ENCODE measurements around the gene KRTAP10-1. TPM values are rescaled to one million over a fixed set of nuclear protein-coding genes. Genes with fewer than 3 reads are reported as not detected.

KRTAP10-1 gene
- total RNA-seq, 2 experiments from 2014 or later: 0.13 TPM; not detected in 1

DNA sequence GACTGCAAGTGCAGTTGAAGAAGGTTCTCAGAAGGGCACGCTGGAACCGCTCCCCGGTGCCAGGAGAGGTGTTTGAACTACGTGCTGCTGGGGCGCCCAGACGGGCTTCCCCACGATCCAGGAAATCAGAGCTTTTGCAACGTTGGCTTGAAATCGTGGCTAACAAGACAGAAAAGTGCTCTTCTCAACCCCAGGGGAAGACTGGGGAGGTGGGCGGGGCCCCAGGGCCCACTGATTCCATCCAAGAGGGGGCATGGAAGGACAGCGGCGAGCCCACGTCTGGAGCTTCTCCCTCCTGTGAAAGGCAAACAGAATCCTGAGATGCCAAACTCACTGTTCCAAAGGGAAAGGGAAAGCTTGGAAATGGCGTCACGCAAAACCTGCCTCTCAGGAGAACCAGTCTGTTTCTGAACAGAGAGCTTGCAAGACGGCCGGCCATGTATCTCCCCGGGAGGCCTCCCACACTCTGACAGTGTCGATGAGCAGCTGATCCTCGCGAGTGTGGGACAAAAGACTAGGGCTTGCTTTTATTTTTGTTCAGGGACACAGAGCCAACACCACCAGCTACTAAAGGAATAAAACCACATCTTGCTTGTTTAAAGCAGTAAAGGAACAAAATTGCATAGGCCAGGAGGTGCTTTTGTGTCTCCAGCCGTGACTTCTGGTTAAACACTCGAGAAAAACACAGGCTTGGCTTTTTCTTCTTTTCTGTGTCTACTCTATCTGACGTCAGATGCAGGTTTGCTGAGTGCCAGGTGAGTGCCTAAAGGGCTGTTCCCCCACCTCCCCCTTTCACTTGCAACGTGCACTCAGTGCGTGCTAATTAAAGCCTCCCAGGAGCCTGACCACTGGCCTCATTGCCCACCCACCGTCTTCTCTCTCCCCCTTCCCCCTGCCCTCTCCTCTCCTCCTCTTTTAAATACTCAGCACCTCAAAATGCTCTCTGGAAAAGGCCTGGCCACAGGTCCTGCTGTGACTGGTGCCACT is 43.1 kb downstream of the KRTAP10-1 start:
- Histone ChIP-seq H3K79me2 (ENCODE audit: insufficient read depth, low read depth, low read length) (no peaks in the 10 kb centered on the region), H3K27ac (ENCODE audit: low read depth, low read length, poor library complexity, severe bottlenecking) (no peak overlapping the region), H4K20me1 (ENCODE audit: insufficient read depth, low read length) (no peaks in the 10 kb centered on the region), H3K9me3 (ENCODE audit: low read length) (no peaks in the 10 kb centered on the region), H3K4me3 (ENCODE audit: low read depth, low read length, poor library complexity, severe bottlenecking) (no peak overlapping the region), H2AFZ (ENCODE audit: low read length) (no peak overlapping the region), H3K4me1 (ENCODE audit: insufficient read depth, low read length, poor library complexity, severe bottlenecking) (no peaks in the 10 kb centered on the region), H3K9me2 (ENCODE audit: insufficient read depth, low read length) (no peaks in the 10 kb centered on the region), H3K4me2 (ENCODE audit: low read length) (no peak overlapping the region), H3K36me3 (ENCODE audit: insufficient read depth, low read length) (no peaks in the 10 kb centered on the region)
- ChIA-PET CTCF (ENCODE audit: unreplicated experiment) (no interaction called here), POLR2A (no interaction called here)
- intact Hi-C loops (cut with micrococcal nuclease; ENCODE audit: unreplicated experiment): no loop called here
- BruUV-seq (replicated peaks): no TSS peak
- TF ChIP-seq, protein P1, sequence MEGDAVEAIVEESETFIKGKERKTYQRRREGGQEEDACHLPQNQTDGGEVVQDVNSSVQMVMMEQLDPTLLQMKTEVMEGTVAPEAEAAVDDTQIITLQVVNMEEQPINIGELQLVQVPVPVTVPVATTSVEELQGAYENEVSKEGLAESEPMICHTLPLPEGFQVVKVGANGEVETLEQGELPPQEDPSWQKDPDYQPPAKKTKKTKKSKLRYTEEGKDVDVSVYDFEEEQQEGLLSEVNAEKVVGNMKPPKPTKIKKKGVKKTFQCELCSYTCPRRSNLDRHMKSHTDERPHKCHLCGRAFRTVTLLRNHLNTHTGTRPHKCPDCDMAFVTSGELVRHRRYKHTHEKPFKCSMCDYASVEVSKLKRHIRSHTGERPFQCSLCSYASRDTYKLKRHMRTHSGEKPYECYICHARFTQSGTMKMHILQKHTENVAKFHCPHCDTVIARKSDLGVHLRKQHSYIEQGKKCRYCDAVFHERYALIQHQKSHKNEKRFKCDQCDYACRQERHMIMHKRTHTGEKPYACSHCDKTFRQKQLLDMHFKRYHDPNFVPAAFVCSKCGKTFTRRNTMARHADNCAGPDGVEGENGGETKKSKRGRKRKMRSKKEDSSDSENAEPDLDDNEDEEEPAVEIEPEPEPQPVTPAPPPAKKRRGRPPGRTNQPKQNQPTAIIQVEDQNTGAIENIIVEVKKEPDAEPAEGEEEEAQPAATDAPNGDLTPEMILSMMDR (conservative IDR thresholded peaks at IDR 0.05; ENCODE audit: low read length): no peak
- TF ChIP-seq EZH2phosphoT487 (IDR thresholded peaks at IDR 0.05; ENCODE audit: borderline replicate concordance, low read depth, low read length): no peak
- no peak for DNase-seq (ENCODE audit: low spot score)

DNA sequence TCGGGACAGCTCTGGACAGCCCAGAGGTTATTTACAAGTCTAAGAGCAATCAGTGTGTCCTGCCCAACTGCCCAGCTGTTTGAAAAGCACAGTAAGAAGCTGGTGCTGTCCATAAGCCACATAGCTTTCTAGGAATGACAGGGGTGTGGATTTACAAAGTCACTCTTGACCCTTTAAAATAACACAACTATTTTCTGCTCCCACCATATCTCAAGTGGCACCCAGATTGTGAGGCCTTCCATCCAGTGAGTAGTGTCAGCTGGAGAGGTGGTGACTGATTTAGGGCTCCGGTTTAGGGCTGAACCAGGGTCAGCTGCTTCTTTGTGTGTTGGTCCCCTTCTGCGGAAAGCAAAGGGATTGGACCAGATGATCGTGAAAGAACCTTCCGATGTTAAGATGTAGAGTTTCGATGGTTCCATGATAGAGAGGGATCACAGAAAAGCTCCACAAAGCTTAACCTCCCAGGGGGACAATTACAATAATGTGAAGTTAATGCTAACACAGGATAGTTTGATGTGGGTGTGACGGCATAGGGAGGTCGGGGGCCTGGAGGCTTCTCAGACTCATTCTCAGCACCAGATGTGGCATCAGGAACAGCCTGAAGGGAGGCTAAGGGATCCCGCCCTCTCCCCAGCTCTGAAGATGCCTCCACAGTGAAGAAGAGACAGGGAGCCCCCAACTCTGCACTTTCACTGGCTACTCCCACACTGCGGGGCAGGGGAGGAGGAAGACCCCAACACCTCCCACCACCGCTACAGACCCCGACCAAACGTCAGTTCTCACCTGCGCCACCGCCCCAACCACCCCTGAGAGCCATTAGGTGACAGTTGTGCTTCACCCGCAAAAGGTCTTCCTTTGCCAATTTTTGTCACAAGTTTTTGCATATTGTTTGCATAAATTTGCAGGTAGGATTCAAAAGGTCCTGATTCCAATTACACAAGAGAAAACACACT is 44.1 kb downstream of the KRTAP10-1 start:
- Histone ChIP-seq H3K27ac (ENCODE audit: low read depth, low read length, poor library complexity, severe bottlenecking) (no peak overlapping the region), H3K4me2 (ENCODE audit: low read length) (no peak overlapping the region), H3K79me2 (ENCODE audit: insufficient read depth, low read depth, low read length) (no peaks in the 10 kb centered on the region), H3K9me2 (ENCODE audit: insufficient read depth, low read length) (no peaks in the 10 kb centered on the region), H4K20me1 (ENCODE audit: insufficient read depth, low read length) (no peaks in the 10 kb centered on the region), H3K9me3 (ENCODE audit: low read length) (no peaks in the 10 kb centered on the region), H3K4me3 (ENCODE audit: low read depth, low read length, poor library complexity, severe bottlenecking) (no peak overlapping the region), H3K36me3 (ENCODE audit: insufficient read depth, low read length) (no peaks in the 10 kb centered on the region), H3K4me1 (ENCODE audit: insufficient read depth, low read length, poor library complexity, severe bottlenecking) (no peaks in the 10 kb centered on the region), H2AFZ (ENCODE audit: low read length) (no peak overlapping the region)
- TF ChIP-seq, protein P1 (conservative IDR thresholded peaks at IDR 0.05; ENCODE audit: low read length): no peak
- TF ChIP-seq EZH2phosphoT487 (IDR thresholded peaks at IDR 0.05; ENCODE audit: borderline replicate concordance, low read depth, low read length): no peak
- ChIA-PET POLR2A (no interaction called here), CTCF (ENCODE audit: unreplicated experiment) (no interaction called here)
- BruUV-seq (replicated peaks): no TSS peak
- no peak for DNase-seq (ENCODE audit: low spot score)
- intact Hi-C loops (cut with micrococcal nuclease; ENCODE audit: unreplicated experiment): no loop called here

Measured in OCI-LY7 (cell line).